ENCODE results near the gene MYO5A. TPM values are rescaled to one million over a fixed set of nuclear protein-coding genes. Genes with fewer than 3 reads are reported as not detected.

The MYO5A gene
- total RNA-seq, 1 donor from 2014 or later, result 41.1 TPM

GRCh38 chr15:52486003-52486996 is 42.4 kb downstream of the MYO5A start:
- no peak for DNase-seq (ENCODE audit: extremely low spot score, unreplicated experiment)
- Mint-ChIP-seq H3K4me3 (ENCODE audit: unreplicated experiment) (no peak overlapping the region), H3K4me1 (ENCODE audit: unreplicated experiment) (peaks cover 60% of the 10 kb centered on the region), H3K9me3 (ENCODE audit: unreplicated experiment) (no peaks in the 10 kb centered on the region), H3K27ac (ENCODE audit: unreplicated experiment) (no peak overlapping the region), H3K36me3 (ENCODE audit: unreplicated experiment) (peaks cover 2% of the 10 kb centered on the region), H3K27me3 (ENCODE audit: unreplicated experiment) (no peaks in the 10 kb centered on the region)
- TF ChIP-seq, protein P1, sequence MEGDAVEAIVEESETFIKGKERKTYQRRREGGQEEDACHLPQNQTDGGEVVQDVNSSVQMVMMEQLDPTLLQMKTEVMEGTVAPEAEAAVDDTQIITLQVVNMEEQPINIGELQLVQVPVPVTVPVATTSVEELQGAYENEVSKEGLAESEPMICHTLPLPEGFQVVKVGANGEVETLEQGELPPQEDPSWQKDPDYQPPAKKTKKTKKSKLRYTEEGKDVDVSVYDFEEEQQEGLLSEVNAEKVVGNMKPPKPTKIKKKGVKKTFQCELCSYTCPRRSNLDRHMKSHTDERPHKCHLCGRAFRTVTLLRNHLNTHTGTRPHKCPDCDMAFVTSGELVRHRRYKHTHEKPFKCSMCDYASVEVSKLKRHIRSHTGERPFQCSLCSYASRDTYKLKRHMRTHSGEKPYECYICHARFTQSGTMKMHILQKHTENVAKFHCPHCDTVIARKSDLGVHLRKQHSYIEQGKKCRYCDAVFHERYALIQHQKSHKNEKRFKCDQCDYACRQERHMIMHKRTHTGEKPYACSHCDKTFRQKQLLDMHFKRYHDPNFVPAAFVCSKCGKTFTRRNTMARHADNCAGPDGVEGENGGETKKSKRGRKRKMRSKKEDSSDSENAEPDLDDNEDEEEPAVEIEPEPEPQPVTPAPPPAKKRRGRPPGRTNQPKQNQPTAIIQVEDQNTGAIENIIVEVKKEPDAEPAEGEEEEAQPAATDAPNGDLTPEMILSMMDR (IDR thresholded peaks at IDR 0.05), result no peak

DNA sequence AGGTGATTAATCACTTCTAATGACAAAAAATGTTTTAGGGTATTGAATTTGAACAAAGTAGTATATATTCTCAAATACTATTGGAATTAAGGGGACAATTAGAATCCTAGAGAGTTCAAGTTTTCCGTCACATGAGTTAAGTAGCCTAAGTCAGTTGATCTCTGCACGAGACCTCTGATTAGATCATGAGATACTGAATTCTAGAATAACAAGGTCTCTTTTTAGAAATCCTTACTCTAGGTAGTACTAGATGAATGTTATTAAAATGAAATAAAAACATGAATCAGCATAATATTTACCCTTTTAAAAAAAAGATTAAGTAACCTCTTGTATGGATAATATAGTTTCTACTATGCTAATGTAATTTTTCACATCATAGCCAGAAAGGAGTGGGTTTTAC is 43.4 kb downstream of the MYO5A start:
- DNase-seq (ENCODE audit: extremely low spot score, unreplicated experiment), result no peak
- no peaks in the 10 kb centered on the region for H3K27me3 Mint-ChIP-seq (ENCODE audit: unreplicated experiment)
- peaks cover 2% of the 10 kb centered on the region for H3K36me3 Mint-ChIP-seq (ENCODE audit: unreplicated experiment)
- TF ChIP-seq, protein P1 (IDR thresholded peaks at IDR 0.05), result no peak
- peaks cover 61% of the 10 kb centered on the region for H3K4me1 Mint-ChIP-seq (ENCODE audit: unreplicated experiment)
- no peaks in the 10 kb centered on the region for H3K9me3 Mint-ChIP-seq (ENCODE audit: unreplicated experiment)
- no peak overlapping the region for H3K27ac Mint-ChIP-seq (ENCODE audit: unreplicated experiment)
- no peak overlapping the region for H3K4me3 Mint-ChIP-seq (ENCODE audit: unreplicated experiment)

DNA sequence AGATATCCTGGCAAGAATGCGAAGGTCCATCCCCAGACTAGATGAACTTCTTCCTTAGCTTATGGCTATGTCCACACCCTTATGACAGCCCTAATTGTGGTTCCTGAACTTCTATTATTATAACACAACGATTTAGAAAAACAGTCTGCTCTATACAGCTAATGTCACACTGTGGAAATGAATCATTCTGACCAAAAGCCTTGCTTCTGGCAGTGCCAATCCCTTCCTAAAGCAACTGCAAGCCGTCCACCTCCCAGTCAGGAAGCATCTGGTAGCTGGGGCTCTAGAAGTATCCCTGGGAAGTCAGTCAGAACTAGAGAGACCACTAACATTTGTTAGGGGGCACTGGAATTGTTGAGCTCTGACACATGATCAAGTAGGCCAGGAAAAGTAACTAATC is 45.0 kb downstream of the MYO5A start:
- H3K27me3 Mint-ChIP-seq (ENCODE audit: unreplicated experiment), result no peaks in the 10 kb centered on the region
- peak overlapping the region; percentile 88 for H3K27ac Mint-ChIP-seq (ENCODE audit: unreplicated experiment)
- no peak for DNase-seq (ENCODE audit: extremely low spot score, unreplicated experiment)
- TF ChIP-seq, protein P1 (IDR thresholded peaks at IDR 0.05), result no peak
- peaks cover 2% of the 10 kb centered on the region for H3K36me3 Mint-ChIP-seq (ENCODE audit: unreplicated experiment)
- H3K4me3 Mint-ChIP-seq (ENCODE audit: unreplicated experiment), result no peak overlapping the region
- H3K4me1 Mint-ChIP-seq (ENCODE audit: unreplicated experiment), result peaks cover 65% of the 10 kb centered on the region
- H3K9me3 Mint-ChIP-seq (ENCODE audit: unreplicated experiment), result no peaks in the 10 kb centered on the region

DNA sequence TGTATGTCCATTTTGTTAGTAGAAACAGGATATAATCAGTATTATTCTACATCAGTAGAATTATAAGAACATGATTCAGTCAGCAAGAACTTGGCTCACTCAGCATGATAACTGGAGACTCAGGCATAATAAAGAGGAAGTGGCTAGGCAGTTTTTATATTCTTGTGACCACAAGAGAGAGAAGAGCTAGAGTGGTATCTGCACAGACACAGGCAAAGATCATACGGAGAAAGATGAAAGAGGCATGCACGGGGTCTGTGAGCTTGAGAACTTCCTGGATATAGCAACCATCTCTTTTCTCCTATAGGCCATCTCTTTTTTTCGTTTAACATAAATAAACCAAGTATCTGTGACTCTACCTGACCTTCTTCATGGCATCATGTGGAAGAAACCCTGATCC is 46.8 kb downstream of the MYO5A start:
- no peak for DNase-seq (ENCODE audit: extremely low spot score, unreplicated experiment)
- H3K4me3 Mint-ChIP-seq (ENCODE audit: unreplicated experiment), result no peak overlapping the region

DNA sequence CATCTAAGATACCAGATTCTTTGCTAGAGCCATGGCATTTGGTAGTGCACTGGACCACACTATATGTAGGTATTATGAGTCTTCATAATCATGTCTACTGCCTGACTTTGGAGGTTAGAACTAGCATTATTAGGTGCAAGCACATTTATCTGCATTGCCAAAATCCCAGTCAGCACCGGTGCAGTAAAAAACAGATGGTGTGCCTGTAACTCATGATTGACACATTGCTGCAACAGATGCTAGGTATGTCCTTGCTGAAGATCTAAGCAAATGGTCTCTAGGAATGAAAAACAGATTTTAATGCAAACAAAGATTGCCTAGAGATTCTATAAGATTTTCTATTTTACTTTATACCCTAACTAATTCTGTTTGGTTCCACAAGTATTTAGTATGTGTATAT is 47.7 kb downstream of the MYO5A start:
- no peak for DNase-seq (ENCODE audit: extremely low spot score, unreplicated experiment)
- H3K4me3 Mint-ChIP-seq (ENCODE audit: unreplicated experiment), result no peak overlapping the region
- H3K9me3 Mint-ChIP-seq (ENCODE audit: unreplicated experiment), result peaks cover 5% of the 10 kb centered on the region
- H3K4me1 Mint-ChIP-seq (ENCODE audit: unreplicated experiment), result peaks cover 54% of the 10 kb centered on the region
- TF ChIP-seq, protein P1 (IDR thresholded peaks at IDR 0.05), result no peak
- no peak overlapping the region for H3K27ac Mint-ChIP-seq (ENCODE audit: unreplicated experiment)
- no peaks in the 10 kb centered on the region for H3K27me3 Mint-ChIP-seq (ENCODE audit: unreplicated experiment)
- peaks cover 2% of the 10 kb centered on the region for H3K36me3 Mint-ChIP-seq (ENCODE audit: unreplicated experiment)

More for the DNA sequence above, 46.8 kb downstream of the MYO5A start:
- Mint-ChIP-seq H3K36me3 (ENCODE audit: unreplicated experiment) (peaks cover 2% of the 10 kb centered on the region), H3K4me1 (ENCODE audit: unreplicated experiment) (peaks cover 59% of the 10 kb centered on the region), H3K27me3 (ENCODE audit: unreplicated experiment) (no peaks in the 10 kb centered on the region), H3K27ac (ENCODE audit: unreplicated experiment) (peak overlapping the region; percentile 88), H3K9me3 (ENCODE audit: unreplicated experiment) (peaks cover 5% of the 10 kb centered on the region)
- TF ChIP-seq, protein P1 (IDR thresholded peaks at IDR 0.05), result no peak

Data from osteocyte (in vitro differentiated cells).